Measurements from ENCODE around the gene WNT8B.

GRCh38 chr10:100501423-100501822, 38.6 kb downstream of the WNT8B start:
- TF ChIP-seq CTCF (conservative IDR thresholded peaks at IDR 0.05 in 1 of 2, IDR thresholded peaks at IDR 0.05 in 1 of 2; ENCODE audit: low read depth in 1 of 2, low read length in 2 of 2) (no peak), EZH2 (IDR thresholded peaks at IDR 0.05; ENCODE audit: low read length, missing control alignments) (no peak)
